OCI-LY1 (cell line): ENCODE results near the gene ALKBH4.

Experiments used
- CTCF ChIP-seq: fragments of 200-600 bp; sonication (generic), shearing (Covaris generic); IDR thresholded peaks from 2 replicates; pipeline ENCODE4 v1.5.1; 2017; ENCODE audit warnings: mild to moderate bottlenecking, antibody characterized with exemption, low read length, moderate library complexity, mixed read lengths
- EZH2 ChIP-seq: fragments of 200-600 bp; sonication (generic), shearing (Covaris generic); IDR thresholded peaks from 2 replicates; pipeline ENCODE4 v1.8.0; 2017; ENCODE audit warnings: borderline replicate concordance, mixed run types, mild to moderate bottlenecking, antibody characterized with exemption, low read length, moderate library complexity, mixed read lengths

DNA sequence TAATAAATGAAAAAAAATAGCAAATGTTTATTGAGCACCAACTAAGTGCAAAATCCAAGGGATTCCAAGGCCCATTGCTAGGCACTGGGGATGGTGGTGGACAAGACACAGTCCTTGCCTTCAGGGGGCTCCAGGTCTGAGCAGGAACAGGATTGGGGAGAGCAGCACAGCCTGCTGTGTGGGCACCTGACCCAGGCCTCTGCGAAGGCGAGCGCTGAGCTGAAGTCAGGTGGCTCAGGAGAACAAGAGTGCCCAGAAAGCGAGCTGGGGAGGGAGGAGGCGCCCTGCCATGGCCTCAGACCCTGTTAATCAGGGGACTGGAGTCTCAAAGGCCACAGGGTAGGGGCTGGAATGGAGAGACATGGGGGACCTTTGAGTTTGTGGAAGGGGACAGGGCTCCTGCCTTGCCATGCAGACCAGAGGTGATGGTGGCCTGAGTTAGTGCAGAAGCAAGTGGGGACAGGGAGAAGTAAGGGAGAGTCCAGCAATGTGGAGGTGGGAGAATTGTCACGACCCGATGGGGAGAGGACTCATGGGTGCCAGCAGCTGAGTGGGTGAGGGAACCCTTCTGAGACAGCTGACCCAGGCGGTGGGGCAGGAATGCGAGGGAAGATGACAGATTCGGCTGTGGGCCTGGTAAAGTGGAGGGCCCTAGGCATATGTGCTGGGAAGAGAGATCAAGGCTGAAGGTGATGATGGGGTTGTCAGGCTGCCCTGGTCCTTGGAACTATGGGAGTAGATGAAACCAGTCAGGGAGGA is 35.3 kb downstream of the ALKBH4 start:
- TF ChIP-seq CTCF (no peak), EZH2 (no peak)
